ENCODE results near the gene UBA7. TPM values are rescaled to one million over a fixed set of nuclear protein-coding genes. Genes with fewer than 3 reads are reported as not detected.
A peak's percentile ranks its signal among the peaks of the same experiment; 100 is the strongest.
"Not testable (repeated sequence)": the region's sequence is repeated elsewhere in the genome, so short reads cannot be mapped to it uniquely, and the experiment has no call there.

The UBA7 gene
- total and polyA plus RNA-seq, 2 experiments from 2014 or later: 16.9 to 35.7 TPM

GRCh38 chr3:49826016-49826415, 12.3 kb upstream of the UBA7 start:
- H2AFZ ChIP-seq: no peak overlapping the region
- no peaks in the 10 kb centered on the region for H3K36me3 ChIP-seq (ENCODE audit: low read depth)
- no peak overlapping the region for H3K27ac ChIP-seq
- WGBS, 2 experiments (ENCODE audit: low coverage in 1 of 2, low lambda C conversion rate in 2 of 2, missing lambda C conversion rate in 2 of 2): 86 to 88% methylated on average over 6 of the region's 6 CpGs
- no peak overlapping the region for H3K4me3 ChIP-seq
- in situ Hi-C loops (cut with MboI): no loop called here
- H3F3A ChIP-seq (ENCODE audit: insufficient read depth): no peaks in the 10 kb centered on the region
- TF ChIP-seq EZH2 (IDR thresholded peaks at IDR 0.05; ENCODE audit: insufficient read depth, poor library complexity, severe bottlenecking) (no peak), EZH2phosphoT487 (IDR thresholded peaks at IDR 0.05; ENCODE audit: insufficient read depth, low read depth) (no peak)
- no peak for DNase-seq
- H3K4me1 ChIP-seq (ENCODE audit: insufficient read depth): no peaks in the 10 kb centered on the region
- H3K79me2 ChIP-seq (ENCODE audit: insufficient read depth): no peaks in the 10 kb centered on the region
- no peaks in the 10 kb centered on the region for H3K9me3 ChIP-seq (ENCODE audit: low read depth)
- no peaks in the 10 kb centered on the region for H4K20me1 ChIP-seq (ENCODE audit: insufficient read depth)
- no peaks in the 10 kb centered on the region for H3K27me3 ChIP-seq (replicated peaks; ENCODE audit: insufficient read depth)
- no peaks in the 10 kb centered on the region for H3K9me2 ChIP-seq (ENCODE audit: insufficient read depth)
- H3K9ac ChIP-seq: no peak overlapping the region
- no peak overlapping the region for H3K4me2 ChIP-seq (ENCODE audit: unreplicated experiment)

GRCh38 chr3:49823131-49823530, 9.4 kb upstream of the UBA7 start:
- H3K9me3 ChIP-seq (ENCODE audit: low read depth); H2AFZ ChIP-seq; H4K20me1 ChIP-seq (ENCODE audit: insufficient read depth); H3K27ac ChIP-seq; H3K27me3 ChIP-seq (replicated peaks; ENCODE audit: insufficient read depth); H3K36me3 ChIP-seq (ENCODE audit: low read depth); in situ Hi-C loops (cut with MboI); H3K4me2 ChIP-seq (ENCODE audit: unreplicated experiment); DNase-seq; H3K4me3 ChIP-seq; H3K9ac ChIP-seq; H3K79me2 ChIP-seq (ENCODE audit: insufficient read depth); H3F3A ChIP-seq (ENCODE audit: insufficient read depth); H3K4me1 ChIP-seq (ENCODE audit: insufficient read depth); H3K9me2 ChIP-seq (ENCODE audit: insufficient read depth): not testable (repeated sequence)
- WGBS, 2 experiments (ENCODE audit: low coverage in 1 of 2, low lambda C conversion rate in 2 of 2, missing lambda C conversion rate in 2 of 2): 95 to 97% methylated on average over 3 of the region's 3 CpGs

GRCh38 chr3:49812916-49813496, 747 bp downstream of the UBA7 start:
- in situ Hi-C loops (cut with MboI): no loop called here
- 15 to 21% methylated on average over 9 of the region's 9 CpGs for WGBS, 2 experiments (ENCODE audit: low coverage in 1 of 2, low lambda C conversion rate in 2 of 2, missing lambda C conversion rate in 2 of 2)

GRCh38 chr3:49807431-49808114, 6.2 kb downstream of the UBA7 start:
- TF ChIP-seq EZH2 (IDR thresholded peaks at IDR 0.05; ENCODE audit: insufficient read depth, poor library complexity, severe bottlenecking): no peak
- TF ChIP-seq EZH2phosphoT487 (IDR thresholded peaks at IDR 0.05; ENCODE audit: insufficient read depth, low read depth): no peak
- peaks cover 16% of the 10 kb centered on the region for H3K4me1 ChIP-seq (ENCODE audit: insufficient read depth)

More at GRCh38 chr3:49812916-49813496, 747 bp downstream of the UBA7 start:
- Histone ChIP-seq H3K9me3 (ENCODE audit: low read depth) (no peaks in the 10 kb centered on the region), H3K4me1 (ENCODE audit: insufficient read depth) (peaks cover 13% of the 10 kb centered on the region), H3K9me2 (ENCODE audit: insufficient read depth) (no peaks in the 10 kb centered on the region), H4K20me1 (ENCODE audit: insufficient read depth) (no peaks in the 10 kb centered on the region), H3F3A (ENCODE audit: insufficient read depth) (no peaks in the 10 kb centered on the region), H3K36me3 (ENCODE audit: low read depth) (no peaks in the 10 kb centered on the region), H2AFZ (peak overlapping the region; percentile 93), H3K27me3 (replicated peaks; ENCODE audit: insufficient read depth) (no peaks in the 10 kb centered on the region), H3K4me2 (ENCODE audit: unreplicated experiment) (peak overlapping the region; percentile 91), H3K9ac (peak overlapping the region; percentile 84), H3K27ac (peak overlapping the region; percentile 59; the same call in 1 of the 2 replicates), H3K79me2 (ENCODE audit: insufficient read depth) (no peaks in the 10 kb centered on the region), H3K4me3 (peak overlapping the region; percentile 75)
- TF ChIP-seq EZH2phosphoT487 (IDR thresholded peaks at IDR 0.05; ENCODE audit: insufficient read depth, low read depth) (no peak), EZH2 (IDR thresholded peaks at IDR 0.05; ENCODE audit: insufficient read depth, poor library complexity, severe bottlenecking) (no peak)
- peak; percentile 56 for DNase-seq

More at GRCh38 chr3:49807431-49808114, 6.2 kb downstream of the UBA7 start:
- H3K27me3 ChIP-seq (replicated peaks; ENCODE audit: insufficient read depth): no peaks in the 10 kb centered on the region
- no peaks in the 10 kb centered on the region for H3K9me2 ChIP-seq (ENCODE audit: insufficient read depth)
- H3K4me2 ChIP-seq (ENCODE audit: unreplicated experiment): no peak overlapping the region
- no peaks in the 10 kb centered on the region for H3K36me3 ChIP-seq (ENCODE audit: low read depth)
- no peak for DNase-seq
- H3K27ac ChIP-seq: no peak overlapping the region
- H3K9me3 ChIP-seq (ENCODE audit: low read depth): no peaks in the 10 kb centered on the region
- H3K79me2 ChIP-seq (ENCODE audit: insufficient read depth): no peaks in the 10 kb centered on the region
- in situ Hi-C loops (cut with MboI): no loop called here
- 93 to 95% methylated on average over 13 of the region's 13 CpGs for WGBS, 2 experiments (ENCODE audit: low coverage in 1 of 2, low lambda C conversion rate in 2 of 2, missing lambda C conversion rate in 2 of 2)
- H3K9ac ChIP-seq: no peak overlapping the region
- no peak overlapping the region for H3K4me3 ChIP-seq
- H4K20me1 ChIP-seq (ENCODE audit: insufficient read depth): no peaks in the 10 kb centered on the region
- H2AFZ ChIP-seq: no peak overlapping the region
- H3F3A ChIP-seq (ENCODE audit: insufficient read depth): no peaks in the 10 kb centered on the region
